ENCODE results near the gene KCNC4. TPM values are rescaled to one million over a fixed set of nuclear protein-coding genes. Genes with fewer than 3 reads are reported as not detected.

Gene KCNC4
- polyA plus RNA-seq, 1 donor from 2014 or later: 0.57 TPM

GRCh38 chr1:110216844-110217444 is 6.8 kb downstream of the KCNC4 start:
- no peak for TF ChIP-seq TAF1 (IDR thresholded peaks at IDR 0.05; ENCODE audit: low read depth)
- no peak for TF ChIP-seq POLR2AphosphoS5 (IDR thresholded peaks at IDR 0.05)
- TF ChIP-seq CTCF (IDR thresholded peaks at IDR 0.05; ENCODE audit: poor library complexity, severe bottlenecking): no peak
- TF ChIP-seq SMC3 (conservative IDR thresholded peaks at IDR 0.05; ENCODE audit: poor library complexity): no peak
- TF ChIP-seq EP300 (conservative IDR thresholded peaks at IDR 0.05; ENCODE audit: poor library complexity, severe bottlenecking): no peak
- no peak for TF ChIP-seq MXI1 (conservative IDR thresholded peaks at IDR 0.05; ENCODE audit: poor library complexity, severe bottlenecking)
- TF ChIP-seq EZH2 (IDR thresholded peaks at IDR 0.05; ENCODE audit: borderline replicate concordance, insufficient read depth, low read length, poor library complexity, severe bottlenecking): no peak
- TF ChIP-seq RAD21 (conservative IDR thresholded peaks at IDR 0.05): no peak
- TF ChIP-seq REST (IDR thresholded peaks at IDR 0.05; ENCODE audit: borderline replicate concordance): no peak
- H3K9ac ChIP-seq (ENCODE audit: low read length): no peak overlapping the region
- H3K9me3 ChIP-seq (ENCODE audit: low read length): no peaks in the 10 kb centered on the region
- no peak overlapping the region for H3K4me3 ChIP-seq (ENCODE audit: low read length)
- no peaks in the 10 kb centered on the region for H3K36me3 ChIP-seq (ENCODE audit: insufficient read depth, low read length)
- no peaks in the 10 kb centered on the region for H3K9me2 ChIP-seq (ENCODE audit: insufficient read depth, low read length)
- H3K27me3 ChIP-seq (ENCODE audit: insufficient read depth, low read depth, low read length): peaks cover 9% of the 10 kb centered on the region
- no peaks in the 10 kb centered on the region for H3F3A ChIP-seq (ENCODE audit: insufficient read depth, low read length, poor library complexity, severe bottlenecking)
- no peaks in the 10 kb centered on the region for H3K79me2 ChIP-seq (replicated peaks; ENCODE audit: insufficient read depth, low read length)
- H4K20me1 ChIP-seq (ENCODE audit: insufficient read depth): no peaks in the 10 kb centered on the region
- H3K27ac ChIP-seq (ENCODE audit: low read length): no peak overlapping the region
- H3K4me2 ChIP-seq (ENCODE audit: low read length): no peak overlapping the region
- H2AFZ ChIP-seq (ENCODE audit: low read depth, low read length): no peak overlapping the region

- Histone ChIP-seq H3K4me2 (ENCODE audit: low read length) (no peak overlapping the region), H3K79me2 (replicated peaks; ENCODE audit: insufficient read depth, low read length) (no peaks in the 10 kb centered on the region), H3K9me3 (ENCODE audit: low read length) (no peaks in the 10 kb centered on the region), H3K36me3 (ENCODE audit: insufficient read depth, low read length) (no peaks in the 10 kb centered on the region), H3K4me3 (ENCODE audit: low read length) (no peak overlapping the region), H2AFZ (ENCODE audit: low read depth, low read length) (no peak overlapping the region), H3K9me2 (ENCODE audit: insufficient read depth, low read length) (no peaks in the 10 kb centered on the region), H3K27me3 (ENCODE audit: insufficient read depth, low read depth, low read length) (no peaks in the 10 kb centered on the region), H3K9ac (ENCODE audit: low read length) (no peak overlapping the region), H3F3A (ENCODE audit: insufficient read depth, low read length, poor library complexity, severe bottlenecking) (no peaks in the 10 kb centered on the region), H4K20me1 (ENCODE audit: insufficient read depth) (no peaks in the 10 kb centered on the region), H3K27ac (ENCODE audit: low read length) (no peak overlapping the region)
- TF ChIP-seq EP300 (conservative IDR thresholded peaks at IDR 0.05; ENCODE audit: poor library complexity, severe bottlenecking) (no peak), POLR2AphosphoS5 (IDR thresholded peaks at IDR 0.05) (no peak)
These were observed 8.0 kb downstream of the KCNC4 start for GRCh38 chr1:110218137-110218536.
